Measurements from ENCODE around the gene HSPB2.

DNA sequence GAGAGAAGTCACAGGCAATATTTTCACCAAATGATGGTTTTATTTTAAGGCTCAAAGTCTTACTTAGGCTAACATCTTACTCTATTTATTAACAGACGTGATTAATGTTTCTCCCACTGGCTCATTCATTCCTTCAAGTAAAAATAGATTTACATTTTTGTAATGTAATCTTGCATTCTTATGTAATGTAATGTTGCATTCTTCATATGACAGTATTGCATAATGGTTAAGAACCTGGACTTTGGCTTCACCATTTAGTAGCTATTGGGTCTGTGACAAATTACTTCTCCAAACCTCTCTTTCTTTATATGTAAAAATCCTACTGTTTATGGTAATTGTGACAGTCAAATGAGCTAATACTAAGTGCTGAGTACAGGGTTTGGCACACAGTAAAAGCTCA, 21.3 kb downstream of the HSPB2 start:
- no peak for TF ChIP-seq EZH2 (IDR thresholded peaks at IDR 0.05; ENCODE audit: low read length, missing control alignments)
- TF ChIP-seq, protein P1, sequence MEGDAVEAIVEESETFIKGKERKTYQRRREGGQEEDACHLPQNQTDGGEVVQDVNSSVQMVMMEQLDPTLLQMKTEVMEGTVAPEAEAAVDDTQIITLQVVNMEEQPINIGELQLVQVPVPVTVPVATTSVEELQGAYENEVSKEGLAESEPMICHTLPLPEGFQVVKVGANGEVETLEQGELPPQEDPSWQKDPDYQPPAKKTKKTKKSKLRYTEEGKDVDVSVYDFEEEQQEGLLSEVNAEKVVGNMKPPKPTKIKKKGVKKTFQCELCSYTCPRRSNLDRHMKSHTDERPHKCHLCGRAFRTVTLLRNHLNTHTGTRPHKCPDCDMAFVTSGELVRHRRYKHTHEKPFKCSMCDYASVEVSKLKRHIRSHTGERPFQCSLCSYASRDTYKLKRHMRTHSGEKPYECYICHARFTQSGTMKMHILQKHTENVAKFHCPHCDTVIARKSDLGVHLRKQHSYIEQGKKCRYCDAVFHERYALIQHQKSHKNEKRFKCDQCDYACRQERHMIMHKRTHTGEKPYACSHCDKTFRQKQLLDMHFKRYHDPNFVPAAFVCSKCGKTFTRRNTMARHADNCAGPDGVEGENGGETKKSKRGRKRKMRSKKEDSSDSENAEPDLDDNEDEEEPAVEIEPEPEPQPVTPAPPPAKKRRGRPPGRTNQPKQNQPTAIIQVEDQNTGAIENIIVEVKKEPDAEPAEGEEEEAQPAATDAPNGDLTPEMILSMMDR (conservative IDR thresholded peaks at IDR 0.05 in 1 of 2, IDR thresholded peaks at IDR 0.05 in 1 of 2; ENCODE audit: low read depth in 1 of 2, low read length in 2 of 2), result no peak

Measured in fibroblast of lung (primary cell).